GM12873 (cell line): ENCODE results near the gene QRSL1.

Experiments
- CTCF ChIP-seq: IDR thresholded peaks from 2 replicates; pipeline ENCODE4 v1.5.1; 2012; ENCODE audit warnings: low read depth, mild to moderate bottlenecking, moderate library complexity, low read length, control low read depth; ENCODE audit not compliant: insufficient read depth; ENCODE audit errors: missing control alignments

The QRSL1 gene

GRCh38 chr6:106692112-106692818, 62.9 kb downstream of the QRSL1 start:
- TF ChIP-seq CTCF, result no peak

DNA sequence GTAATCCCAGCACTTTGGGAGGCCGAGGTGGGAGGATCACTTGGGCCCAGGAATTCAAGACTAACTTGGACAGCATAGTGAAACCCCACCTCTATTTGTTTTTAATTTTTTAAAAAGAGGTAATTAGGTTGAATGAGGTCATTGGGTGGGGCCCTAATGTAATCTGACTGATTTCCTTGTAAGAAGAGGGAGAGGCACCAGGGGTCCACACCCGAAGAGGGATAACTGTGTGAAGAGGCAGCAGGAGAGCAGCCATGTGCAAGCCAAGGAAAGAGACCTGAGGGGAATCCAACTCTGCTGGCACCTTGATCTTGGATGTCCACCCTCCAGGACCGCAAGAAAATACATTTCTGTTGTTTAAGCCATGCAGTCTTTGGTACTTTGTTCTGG, 63.4 kb downstream of the QRSL1 start:
- TF ChIP-seq CTCF, result no peak

- TF ChIP-seq CTCF, result no peak
Measured at GRCh38 chr6:106693418-106693817, 64.0 kb downstream of the QRSL1 start.

DNA sequence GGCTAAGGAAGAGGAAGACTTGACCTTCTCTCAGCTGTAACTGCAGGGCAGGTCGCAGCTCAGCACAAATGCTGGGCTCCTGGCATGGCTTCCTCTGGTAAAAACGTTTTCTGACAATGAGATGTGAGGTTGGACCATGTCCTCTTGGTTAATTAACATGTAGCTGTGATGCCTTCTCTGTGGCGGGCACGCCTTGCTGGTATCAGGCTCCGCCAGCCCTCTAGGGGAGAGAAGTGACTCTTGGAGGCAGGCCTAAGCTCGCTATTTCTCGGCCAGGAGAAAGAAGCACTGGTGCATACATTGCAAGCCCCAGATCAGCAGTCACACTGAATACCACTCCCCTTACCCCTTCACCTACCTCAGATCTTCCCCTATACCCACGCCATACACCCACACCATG, 65.0 kb downstream of the QRSL1 start:
- TF ChIP-seq CTCF, result no peak

- no peak for TF ChIP-seq CTCF
Measured at GRCh38 chr6:106700581-106700980, 71.2 kb downstream of the QRSL1 start.

GRCh38 chr6:106702046-106702445, 72.7 kb downstream of the QRSL1 start:
- no peak for TF ChIP-seq CTCF

GRCh38 chr6:106702451-106703110, 73.2 kb downstream of the QRSL1 start:
- no peak for TF ChIP-seq CTCF
